BJ (cell line): ENCODE results near the gene PLD1. TPM values are rescaled to one million over a fixed set of nuclear protein-coding genes. Genes with fewer than 3 reads are reported as not detected.

Source experiments
- CTCF ChIA-PET: fragments of 350-600 bp; formaldehyde crosslinking; extraction: SDS; loops from one replicate; lab custom pipeline; 2021; ENCODE audit warnings: antibody characterized with exemption, inconsistent platforms; lab: Yijun Ruan, JAX
- POLR2A ChIA-PET: fragments of 300-600 bp; sonication (Branson Sonifier 250); formaldehyde crosslinking; extraction: SDS; loops from one replicate; lab custom pipeline; 2021; ENCODE audit warnings: antibody characterized with exemption; lab: Charles Lee
- DNase-seq: peaks from one replicate; pipeline ENCODE4 v3.0.0-alpha.2; 2011; ENCODE audit warnings: low read depth
- H3K27me3 ChIP-seq: 2 replicates; pipeline ENCODE4 v1.6.0; 2011; ENCODE audit warnings: low read length; ENCODE audit not compliant: control insufficient read depth, insufficient read depth
- H3K36me3 ChIP-seq: 2 replicates; pipeline ENCODE4 v1.5.1; 2011; ENCODE audit warnings: low read length; ENCODE audit not compliant: control insufficient read depth, insufficient read depth
- H3K4me3 ChIP-seq: 2 replicates; pipeline ENCODE4 v1.5.1; 2011; ENCODE audit warnings: low read depth, mild to moderate bottlenecking, control low read depth, low read length
- polyA plus RNA-seq: library from polyadenylated mRNA; depleted of rRNA; stranded (reverse); fragments of >200 nt; gene quantifications from 2 replicates; pipeline ENCODE4 v1.2.3, GENCODE V29; 2011
- TF ChIP-seq, protein P1 (sequence below): IDR thresholded peaks from 2 replicates; pipeline ENCODE4 v1.5.1; 2011; ENCODE audit warnings: low read depth, mild to moderate bottlenecking, control low read depth, inconsistent platforms, low read length, moderate library complexity; ENCODE audit not compliant: insufficient read depth

PLD1 gene
- polyA plus RNA-seq, 1 experiment = 6.4 TPM

DNA sequence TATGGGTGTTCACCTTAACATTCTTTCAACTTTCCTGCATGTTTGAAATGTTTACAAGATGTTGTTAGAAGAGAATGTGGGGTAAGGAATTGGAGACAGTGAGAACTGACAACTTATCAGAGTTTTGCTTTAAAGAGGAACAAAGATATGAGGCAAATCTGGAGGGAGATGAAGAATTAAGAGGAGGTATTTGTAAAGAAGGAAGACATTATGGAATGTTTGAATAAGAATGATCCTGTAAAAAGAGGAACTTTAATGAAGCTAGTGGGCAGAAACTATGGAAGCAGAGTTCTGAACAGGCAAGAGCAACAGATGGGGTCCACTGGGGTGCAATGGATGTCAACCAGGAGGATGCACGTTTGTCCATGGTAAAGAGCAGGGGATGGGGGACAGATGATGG is 27.7 kb downstream of the PLD1 start:
- TF ChIP-seq, protein P1, sequence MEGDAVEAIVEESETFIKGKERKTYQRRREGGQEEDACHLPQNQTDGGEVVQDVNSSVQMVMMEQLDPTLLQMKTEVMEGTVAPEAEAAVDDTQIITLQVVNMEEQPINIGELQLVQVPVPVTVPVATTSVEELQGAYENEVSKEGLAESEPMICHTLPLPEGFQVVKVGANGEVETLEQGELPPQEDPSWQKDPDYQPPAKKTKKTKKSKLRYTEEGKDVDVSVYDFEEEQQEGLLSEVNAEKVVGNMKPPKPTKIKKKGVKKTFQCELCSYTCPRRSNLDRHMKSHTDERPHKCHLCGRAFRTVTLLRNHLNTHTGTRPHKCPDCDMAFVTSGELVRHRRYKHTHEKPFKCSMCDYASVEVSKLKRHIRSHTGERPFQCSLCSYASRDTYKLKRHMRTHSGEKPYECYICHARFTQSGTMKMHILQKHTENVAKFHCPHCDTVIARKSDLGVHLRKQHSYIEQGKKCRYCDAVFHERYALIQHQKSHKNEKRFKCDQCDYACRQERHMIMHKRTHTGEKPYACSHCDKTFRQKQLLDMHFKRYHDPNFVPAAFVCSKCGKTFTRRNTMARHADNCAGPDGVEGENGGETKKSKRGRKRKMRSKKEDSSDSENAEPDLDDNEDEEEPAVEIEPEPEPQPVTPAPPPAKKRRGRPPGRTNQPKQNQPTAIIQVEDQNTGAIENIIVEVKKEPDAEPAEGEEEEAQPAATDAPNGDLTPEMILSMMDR = no peak
- Histone ChIP-seq H3K36me3 (no peaks in the 10 kb centered on the region), H3K27me3 (no peaks in the 10 kb centered on the region; the same call in 1 of the 2 replicates), H3K4me3 (no peak overlapping the region)
- CTCF ChIA-PET = no interaction called here
- POLR2A ChIA-PET = interaction anchor here (0.7 kb wide), 1 partner anchor 798 kb away, joined by 5 read pairs; no protein-coding TSS in a partner anchor
- DNase-seq = no peak

DNA sequence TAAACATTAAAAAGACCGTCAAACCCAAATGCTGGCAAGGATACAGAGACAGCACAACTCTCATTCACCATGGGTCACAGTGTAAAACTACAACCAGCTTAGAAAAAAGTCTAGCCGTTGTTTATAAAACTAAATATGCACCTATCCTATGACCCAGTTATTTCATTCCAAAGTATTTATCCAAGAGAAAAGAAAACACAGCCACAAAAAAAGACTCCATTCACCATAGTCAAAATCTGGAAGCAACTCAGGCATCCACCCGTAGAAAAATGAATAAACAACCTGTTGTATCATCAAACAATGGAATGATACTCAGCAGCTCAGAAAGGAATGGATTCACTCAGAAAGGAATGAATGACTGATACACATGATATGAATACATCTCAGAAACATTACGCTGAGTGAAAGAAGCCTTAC is 28.6 kb downstream of the PLD1 start:
- Histone ChIP-seq H3K36me3 (no peaks in the 10 kb centered on the region), H3K4me3 (no peak overlapping the region), H3K27me3 (peaks cover 1% of the 10 kb centered on the region; the same call in 1 of the 2 replicates)
- ChIA-PET CTCF (interaction anchor here (1.2 kb wide), 2 partner anchors 9 to 136 kb away, joined by 3 to 4 read pairs; no protein-coding TSS in a partner anchor), POLR2A (no interaction called here)
- TF ChIP-seq, protein P1 = no peak
- no peak for DNase-seq

DNA sequence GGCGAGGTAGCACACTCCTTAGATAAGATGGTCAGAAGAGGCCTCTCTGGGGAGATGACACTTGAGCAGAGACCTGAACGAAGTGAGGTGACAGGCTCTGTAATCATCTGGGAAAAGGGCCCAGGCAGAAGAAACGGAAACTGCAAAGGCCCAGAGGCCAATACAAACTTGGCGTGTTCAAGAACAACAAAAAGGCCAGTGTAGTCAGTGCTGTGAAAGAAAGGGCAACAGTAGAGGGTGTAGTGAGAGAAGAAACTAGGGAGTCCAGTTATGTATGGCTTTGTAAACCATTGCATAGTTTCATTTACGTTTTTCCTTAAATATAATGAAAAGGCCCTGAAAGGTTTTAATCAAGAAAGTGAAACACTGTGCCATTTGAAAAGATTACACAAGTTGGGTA is 31.8 kb downstream of the PLD1 start:
- POLR2A ChIA-PET = no interaction called here

DNA sequence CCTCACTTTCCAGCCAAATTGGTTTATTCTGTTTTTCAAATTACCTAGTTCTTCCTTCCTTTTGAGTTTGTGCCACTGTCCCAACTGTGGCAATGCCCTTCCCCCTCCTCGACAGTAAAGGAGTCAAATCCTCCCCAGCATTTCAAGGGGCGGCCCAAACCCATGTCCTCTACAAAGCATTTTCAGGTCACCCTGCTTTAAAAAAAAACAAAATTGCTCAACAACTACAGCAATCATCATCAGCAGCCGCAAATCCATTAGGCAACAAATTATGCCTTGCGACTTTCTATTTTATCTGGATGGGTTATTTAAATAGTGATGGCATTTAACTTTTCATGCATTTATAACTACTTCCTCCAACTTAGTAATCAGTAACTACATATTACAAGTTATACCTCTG is 32.7 kb downstream of the PLD1 start:
- DNase-seq = no peak
- no peaks in the 10 kb centered on the region for H3K36me3 ChIP-seq
- TF ChIP-seq, protein P1 = no peak
- H3K27me3 ChIP-seq = 0 out of 2 replicates have a peak, but pooled peaks cover 1% of the 10 kb centered on the region
- CTCF ChIA-PET = interaction anchor here (1.3 kb wide), 1 partner anchor 132 kb away, joined by 4 read pairs; no protein-coding TSS in a partner anchor
- H3K4me3 ChIP-seq = no peak overlapping the region
- POLR2A ChIA-PET = no interaction called here

More for the DNA sequence above, 31.8 kb downstream of the PLD1 start:
- CTCF ChIA-PET = no interaction called here
- no peaks in the 10 kb centered on the region for H3K36me3 ChIP-seq
- 0 out of 2 replicates have a peak, but pooled peaks cover 1% of the 10 kb centered on the region for H3K27me3 ChIP-seq
- DNase-seq = no peak
- TF ChIP-seq, protein P1 = no peak
- H3K4me3 ChIP-seq = no peak overlapping the region

DNA sequence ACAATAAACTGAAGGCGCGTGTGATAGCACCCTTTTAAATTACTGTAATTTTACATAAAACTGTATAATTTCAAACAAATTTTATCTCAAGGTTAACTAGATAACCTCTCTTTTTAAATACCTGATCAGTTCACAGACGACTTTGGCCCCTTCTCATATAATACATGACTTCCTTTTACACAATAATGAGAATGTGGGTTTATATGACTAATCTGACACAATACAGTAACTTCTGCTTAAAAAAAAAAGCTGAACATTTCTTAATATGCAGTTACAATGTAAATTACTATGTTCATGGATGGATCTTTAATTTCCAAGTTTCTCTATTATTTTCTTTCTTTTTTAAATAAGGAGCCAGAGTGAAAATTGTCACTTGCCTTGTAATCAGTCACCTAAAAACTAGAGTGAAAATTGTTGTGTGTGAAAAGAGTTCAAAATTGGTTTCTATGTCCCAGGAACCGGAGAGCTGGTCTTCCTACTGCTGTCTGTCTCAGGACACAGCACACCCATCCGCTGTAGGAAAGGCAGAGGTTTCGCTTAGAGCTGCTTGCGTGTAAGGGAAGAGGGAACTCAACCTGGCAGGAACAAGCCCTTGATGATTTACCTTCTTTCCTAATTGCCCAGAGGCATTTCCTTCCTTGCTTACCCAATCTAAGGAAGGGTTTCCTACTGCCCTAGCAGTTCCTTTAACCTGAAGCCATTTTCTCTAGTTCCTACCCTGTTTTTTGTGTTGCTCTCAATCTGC is 33.3 kb downstream of the PLD1 start:
- H3K36me3 ChIP-seq = no peaks in the 10 kb centered on the region
- TF ChIP-seq, protein P1 = no peak
- no peak overlapping the region for H3K4me3 ChIP-seq
- H3K27me3 ChIP-seq = 0 out of 2 replicates have a peak, but pooled peaks cover 1% of the 10 kb centered on the region
- ChIA-PET CTCF (interaction anchor here (1.3 kb wide), 2 partner anchors 7 to 132 kb away, joined by 3 to 4 read pairs; no protein-coding TSS in a partner anchor), POLR2A (no interaction called here)
- no peak for DNase-seq
